HepG2 (cell line): ENCODE measurements around the gene SMIM8. TPM values are rescaled to one million over a fixed set of nuclear protein-coding genes. Genes with fewer than 3 reads are reported as not detected.

Source experiments
- ATAC-seq: fragments of 200-7000 bp; cut with Tn5 transposase; 3 replicates; pipeline ENCODE4 v1.9.1; 2020; ENCODE audit warnings: mild to moderate bottlenecking, moderate library complexity
- BruUV-seq: library from RNA; stranded (reverse); fragments of 400-500 nt; replicated peaks from 2 replicates; lab custom pipeline; 2021; lab: Mats Ljungman, UMichigan
- CTCF ChIA-PET: fragments of 300-600 bp; formaldehyde crosslinking; extraction: SDS; loops from one replicate; lab custom pipeline; 2021; ENCODE audit warnings: low total read pairs, inconsistent platforms, low intra/inter-chr PET ratio; lab: Yijun Ruan, JAX
- POLR2A ChIA-PET: fragments of 350-600 bp; sonication (Branson Sonifier 250); formaldehyde crosslinking; loops from one replicate; lab custom pipeline; 2020; ENCODE audit warnings: antibody characterized with exemption, inconsistent platforms; lab: Yijun Ruan, JAX
- DNase-seq: peaks from one replicate; pipeline ENCODE4 v3.0.0-alpha.2; 2015; ENCODE audit warnings: low spot score
- FAIRE-seq: peaks from 3 replicates; lab custom pipeline; 2011; peaks lifted over from hg19 to GRCh38; lab: Jason Lieb, UNC
- H2AFZ ChIP-seq: one replicate; pipeline ENCODE4 v1.6.1; 2011; ENCODE audit warnings: low read length, inconsistent platforms
- H3K27ac ChIP-seq: fragments of 300-600 bp; 3 replicates; pipeline ENCODE4 v1.8.0; 2011; ENCODE audit warnings: mixed run types, mild to moderate bottlenecking, mixed read lengths, low read length, inconsistent platforms; ENCODE audit not compliant: insufficient read depth; ENCODE audit errors: extremely low read length
- H3K27me3 ChIP-seq, 2 experiments: fragments of 200-600 bp in 1 of 2; 2 replicates in 1 of 2; 3 replicates in 1 of 2; pipeline versions ENCODE4 v1.6.0 to v1.8.0; 2011; ENCODE audit warnings: low read length in 2 of 2, mild to moderate bottlenecking in 2 of 2, moderate library complexity in 2 of 2, inconsistent platforms in 1 of 2; ENCODE audit not compliant: insufficient read depth in 2 of 2, control insufficient read depth in 1 of 2
- H3K36me3 ChIP-seq, 2 experiments: fragments of 200-600 bp in 1 of 2; replicated peaks in 1 of 2; 2 replicates in 1 of 2; 3 replicates in 1 of 2; pipeline versions ENCODE4 v1.5.1 to v1.8.0; 2011; ENCODE audit warnings: low read length in 2 of 2, inconsistent platforms in 1 of 2; ENCODE audit not compliant: insufficient read depth in 2 of 2, control insufficient read depth in 1 of 2
- H3K4me1 ChIP-seq: 2 replicates; pipeline ENCODE4 v1.5.1; 2012; ENCODE audit warnings: low read length, inconsistent platforms; ENCODE audit not compliant: insufficient read depth
- H3K4me2 ChIP-seq: 2 replicates; pipeline ENCODE4 v1.6.0; 2011; ENCODE audit warnings: low read depth, low read length, inconsistent platforms
- H3K4me3 ChIP-seq, 3 experiments: fragments of 200-600 bp in 1 of 3; sonication (generic), shearing (Covaris generic) in 1 of 3; replicated peaks in 1 of 3; 2 replicates each; pipeline ENCODE4 v1.5.1; 2011 to 2016; ENCODE audit warnings: low read length in 3 of 3, inconsistent platforms in 2 of 3, low read depth in 2 of 3, mild to moderate bottlenecking in 2 of 3, control low read depth in 1 of 3, mixed read lengths in 1 of 3; ENCODE audit not compliant: insufficient read depth in 1 of 3
- H3K79me2 ChIP-seq: one replicate; pipeline ENCODE4 v1.6.1; 2011; ENCODE audit warnings: low read length, inconsistent platforms; ENCODE audit not compliant: insufficient read depth
- H3K9ac ChIP-seq: 2 replicates; pipeline ENCODE4 v1.6.0; 2011; ENCODE audit warnings: mild to moderate bottlenecking, low read depth, low read length, inconsistent platforms; ENCODE audit not compliant: insufficient read depth
- H3K9me3 ChIP-seq: 2 replicates; pipeline ENCODE4 v1.5.1; 2012; ENCODE audit warnings: mild to moderate bottlenecking, low read length
- H4K20me1 ChIP-seq: 2 replicates; pipeline ENCODE4 v1.6.0; 2011; ENCODE audit warnings: inconsistent platforms, mild to moderate bottlenecking, low read length, moderate library complexity; ENCODE audit not compliant: insufficient read depth
- DNMT3B ChIP-seq: conservative IDR thresholded peaks from 2 replicates; pipeline ENCODE4 v1.6.1; 2016; ENCODE audit warnings: missing biosample characterization, control low read depth
- JDP2 ChIP-seq: sonication (generic); formaldehyde crosslinking; IDR thresholded peaks from 2 replicates; pipeline ENCODE4 v1.8.1; 2022; ENCODE audit warnings: missing genetic modification reagents, borderline replicate concordance
- MAZ ChIP-seq, 2 experiments: sonication (generic) in 1 of 2; formaldehyde crosslinking in 1 of 2; IDR thresholded peaks; 2 replicates each; pipeline versions ENCODE4 v1.5.0 to v1.6.1; 2012 to 2020; ENCODE audit warnings: low read depth in 2 of 2, mild to moderate bottlenecking in 2 of 2, borderline replicate concordance in 1 of 2, improper control_type of control experiment in 1 of 2, low read length in 1 of 2, missing genetic modification reagents in 1 of 2, moderate library complexity in 1 of 2
- MZF1 ChIP-seq: sonication (generic); formaldehyde crosslinking; IDR thresholded peaks from 2 replicates; pipeline ENCODE4 v1.8.1; 2023; ENCODE audit warnings: mild to moderate bottlenecking, missing genetic modification reagents, borderline replicate concordance
- NONO ChIP-seq, 2 experiments: fragments of 450-650 bp in 1 of 2; sonication (generic) in 1 of 2; formaldehyde crosslinking in 1 of 2; IDR thresholded peaks in 1 of 2; conservative IDR thresholded peaks in 1 of 2; 2 replicates each; pipeline versions ENCODE4 v1.6.1 to v1.8.0; 2017 to 2022; ENCODE audit warnings: mild to moderate bottlenecking in 1 of 2, missing genetic modification reagents in 1 of 2, moderate library complexity in 1 of 2
- XRCC5 ChIP-seq: fragments of 200-400 bp; formaldehyde crosslinking; optimal IDR thresholded peaks from 2 replicates; pipeline ENCODE3; 2017; ENCODE audit warnings: mild to moderate bottlenecking, low read length
- ZFX ChIP-seq: sonication (generic); formaldehyde crosslinking; IDR thresholded peaks from 2 replicates; pipeline ENCODE4 v1.4.0; 2020; ENCODE audit warnings: mild to moderate bottlenecking, low read depth, missing genetic modification reagents, moderate library complexity
- ZNF652 ChIP-seq: IDR thresholded peaks from 2 replicates; pipeline ENCODE4 v1.6.1; 2016; ENCODE audit warnings: low read depth, borderline replicate concordance
- ZNF678 ChIP-seq: sonication (generic); formaldehyde crosslinking; IDR thresholded peaks from 2 replicates; pipeline ENCODE4 v1.4.0; 2020; ENCODE audit warnings: mild to moderate bottlenecking, missing genetic modification reagents
- ZNF709 ChIP-seq: sonication (generic); formaldehyde crosslinking; IDR thresholded peaks from 2 replicates; pipeline ENCODE4 v1.5.0; 2020; ENCODE audit warnings: mild to moderate bottlenecking, missing genetic modification reagents
- ZSCAN20 ChIP-seq: sonication (generic); formaldehyde crosslinking; IDR thresholded peaks from 2 replicates; pipeline ENCODE4 v1.4.0; 2020; ENCODE audit warnings: missing genetic modification reagents, mild to moderate bottlenecking, borderline replicate concordance
- WGBS: methylation state at CpG from one replicate; pipeline ENCODE4 v1.1.6; 2017; ENCODE audit warnings: low lambda C conversion rate; 5-methylcytosine and 5-hydroxymethylcytosine counted together
- in situ Hi-C: cut with HindIII; loops from 2 replicates; pipeline ENCODE4 v1.10.0; 2017; ENCODE audit warnings: low pct_unique_long_range_greater_than_20kb; ENCODE audit not compliant: extremely low pct_ligation_motif_present
- intact Hi-C: fragments of 100-400 bp; cut with micrococcal nuclease; formaldehyde crosslinking; loops from one replicate; pipeline ENCODE4 v1.10.0; 2022; ENCODE audit not compliant: unreplicated experiment
- polyA plus RNA-seq, 8 experiments: library from polyadenylated mRNA; depleted of rRNA in 3 of 8; stranded (reverse) in 7 of 8; unstranded in 1 of 8; fragments of >200 nt; fragmentation: Illumina TruSeq in 4 of 8; extraction: Trizol in 4 of 8; gene quantifications; 2 replicates each; pipeline versions ENCODE4 v1.2.1 to v1.2.3, GENCODE V29; 2011 to 2016; ENCODE audit warnings: low read depth in 4 of 8, missing spikeins in 1 of 8, mixed read lengths in 1 of 8; ENCODE audit not compliant: insufficient read depth in 1 of 8
- total RNA-seq, 5 experiments: library from RNA; depleted of rRNA; stranded (reverse); fragments of >200 nt; fragmentation: Illumina TruSeq; extraction: Trizol; gene quantifications; 2 replicates each; pipeline ENCODE4 v1.2.3, GENCODE V29; 2016; ENCODE audit warnings: low read depth in 1 of 5
- TF ChIP-seq, protein P1 (sequence below): sonication (generic); formaldehyde crosslinking; IDR thresholded peaks from 2 replicates; pipeline ENCODE4 v1.4.0; 2020; ENCODE audit warnings: missing genetic modification reagents
- TF ChIP-seq, protein P2 (sequence below): sonication (generic); formaldehyde crosslinking; IDR thresholded peaks from 2 replicates; pipeline ENCODE4 v1.8.1; 2023; ENCODE audit warnings: mild to moderate bottlenecking, moderate library complexity, missing genetic modification reagents
- TF ChIP-seq, protein P3 (sequence below): sonication (generic); formaldehyde crosslinking; IDR thresholded peaks from 2 replicates; pipeline ENCODE4 v1.8.1; 2022; ENCODE audit warnings: low read depth, mild to moderate bottlenecking, missing genetic modification reagents

The SMIM8 gene
- total and polyA plus RNA-seq, 2 of the 13 experiments (the other 11 are each of a cell fraction or from before 2014, with no cell fraction given): 4.8 to 10.0 TPM

DNA sequence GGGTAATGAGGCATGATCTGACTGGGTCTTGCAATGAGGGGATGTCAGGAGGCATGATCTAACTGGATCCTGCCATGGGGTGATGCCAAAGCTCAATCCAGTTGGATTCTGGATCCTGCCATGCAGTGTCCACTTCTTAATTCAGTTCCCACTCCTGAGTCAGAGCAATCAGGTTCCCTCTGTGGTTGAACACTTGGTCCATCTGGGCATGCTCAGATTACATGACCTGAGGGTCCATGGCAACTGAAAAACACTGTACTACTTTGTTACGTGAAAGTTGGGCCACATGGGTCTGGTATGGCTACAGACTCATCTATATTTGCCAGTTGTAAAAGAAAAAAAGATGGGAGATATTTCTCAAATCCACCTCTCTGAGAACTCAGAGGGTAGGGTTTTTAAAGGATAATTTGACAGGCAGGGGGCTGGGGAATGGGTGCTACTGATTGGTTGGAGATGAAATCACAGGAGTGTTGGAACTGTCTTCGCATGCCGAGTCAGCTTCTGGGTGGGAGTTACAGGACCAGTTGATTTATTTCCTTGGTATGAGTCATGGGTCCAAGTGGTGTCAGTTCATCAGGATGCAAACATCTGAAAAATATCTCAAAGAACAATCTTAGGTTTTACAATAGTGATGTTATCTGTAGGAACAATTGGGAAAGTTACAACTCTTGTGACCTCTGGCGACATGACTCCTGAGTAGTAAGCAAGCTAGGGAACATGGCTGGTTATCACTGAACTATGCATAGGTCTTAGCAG, 43.9 kb downstream of the SMIM8 start:
- H3K4me2 ChIP-seq: no peak overlapping the region
- 87% methylated on average over 4 of the region's 4 CpGs for WGBS
- no peak overlapping the region for H3K9ac ChIP-seq
- no peaks in the 10 kb centered on the region for H3K4me1 ChIP-seq
- in situ Hi-C loops (no loop called here), intact Hi-C loops (no loop called here)
- no peaks in the 10 kb centered on the region for H3K79me2 ChIP-seq
- H4K20me1 ChIP-seq: no peaks in the 10 kb centered on the region
- BruUV-seq: no TSS peak
- no peaks in the 10 kb centered on the region for H3K27me3 ChIP-seq
- H3K4me3 ChIP-seq: no peak overlapping the region
- no peaks in the 10 kb centered on the region for H3K36me3 ChIP-seq
- DNase-seq: no peak
- CTCF ChIA-PET: no interaction called here
- no peaks in the 10 kb centered on the region; the same call in 1 of the 2 replicates for H3K9me3 ChIP-seq
- no peak overlapping the region for H3K27ac ChIP-seq
- H2AFZ ChIP-seq: no peak overlapping the region
- POLR2A ChIA-PET: no interaction called here
- no peak for ATAC-seq
- no peak for FAIRE-seq
- TF ChIP-seq ZFX (CRISPR knock-in tag) (no peak), DNMT3B (CRISPR knock-in tag) (no peak), MAZ (IDR thresholded peaks at IDR 0.05; ENCODE audit: borderline replicate concordance, low read depth, low read length) (no peak), MAZ (CRISPR knock-in tag; IDR thresholded peaks at IDR 0.05; ENCODE audit: low read depth) (no peak), XRCC5 (no peak), MZF1 (no peak), JDP2 (no peak), ZNF709 (CRISPR knock-in tag) (no peak), NONO (IDR thresholded peaks at IDR 0.05) (no peak), NONO (CRISPR knock-in tag; conservative IDR thresholded peaks at IDR 0.05) (no peak), ZNF652 (CRISPR knock-in tag) (no peak), ZSCAN20 (no peak), ZNF678 (CRISPR knock-in tag) (no peak)
- TF ChIP-seq, protein P1, sequence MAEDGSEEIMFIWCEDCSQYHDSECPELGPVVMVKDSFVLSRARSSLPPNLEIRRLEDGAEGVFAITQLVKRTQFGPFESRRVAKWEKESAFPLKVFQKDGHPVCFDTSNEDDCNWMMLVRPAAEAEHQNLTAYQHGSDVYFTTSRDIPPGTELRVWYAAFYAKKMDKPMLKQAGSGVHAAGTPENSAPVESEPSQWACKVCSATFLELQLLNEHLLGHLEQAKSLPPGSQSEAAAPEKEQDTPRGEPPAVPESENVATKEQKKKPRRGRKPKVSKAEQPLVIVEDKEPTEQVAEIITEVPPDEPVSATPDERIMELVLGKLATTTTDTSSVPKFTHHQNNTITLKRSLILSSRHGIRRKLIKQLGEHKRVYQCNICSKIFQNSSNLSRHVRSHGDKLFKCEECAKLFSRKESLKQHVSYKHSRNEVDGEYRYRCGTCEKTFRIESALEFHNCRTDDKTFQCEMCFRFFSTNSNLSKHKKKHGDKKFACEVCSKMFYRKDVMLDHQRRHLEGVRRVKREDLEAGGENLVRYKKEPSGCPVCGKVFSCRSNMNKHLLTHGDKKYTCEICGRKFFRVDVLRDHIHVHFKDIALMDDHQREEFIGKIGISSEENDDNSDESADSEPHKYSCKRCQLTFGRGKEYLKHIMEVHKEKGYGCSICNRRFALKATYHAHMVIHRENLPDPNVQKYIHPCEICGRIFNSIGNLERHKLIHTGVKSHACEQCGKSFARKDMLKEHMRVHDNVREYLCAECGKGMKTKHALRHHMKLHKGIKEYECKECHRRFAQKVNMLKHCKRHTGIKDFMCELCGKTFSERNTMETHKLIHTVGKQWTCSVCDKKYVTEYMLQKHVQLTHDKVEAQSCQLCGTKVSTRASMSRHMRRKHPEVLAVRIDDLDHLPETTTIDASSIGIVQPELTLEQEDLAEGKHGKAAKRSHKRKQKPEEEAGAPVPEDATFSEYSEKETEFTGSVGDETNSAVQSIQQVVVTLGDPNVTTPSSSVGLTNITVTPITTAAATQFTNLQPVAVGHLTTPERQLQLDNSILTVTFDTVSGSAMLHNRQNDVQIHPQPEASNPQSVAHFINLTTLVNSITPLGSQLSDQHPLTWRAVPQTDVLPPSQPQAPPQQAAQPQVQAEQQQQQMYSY (CRISPR knock-in tag): no peak
- TF ChIP-seq, protein P2, sequence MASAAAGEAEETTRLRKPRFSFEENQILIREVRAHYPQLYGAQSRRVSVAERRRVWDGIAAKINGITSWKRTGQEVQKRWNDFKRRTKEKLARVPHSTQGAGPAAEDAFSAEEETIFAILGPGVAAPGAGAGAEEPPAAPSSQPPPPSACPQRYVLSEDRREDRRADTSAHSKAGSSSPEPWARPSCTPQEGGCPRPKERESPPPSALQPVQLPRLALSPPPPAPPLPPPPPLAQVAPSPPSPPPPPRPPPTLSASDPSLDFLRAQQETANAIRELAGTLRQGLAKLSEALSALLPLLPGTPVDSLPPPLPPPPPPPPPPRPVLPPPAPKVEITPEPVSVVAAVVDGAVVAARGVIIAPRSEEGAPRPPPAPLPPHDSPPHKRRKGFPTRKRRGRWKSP (CRISPR knock-in tag): no peak
- TF ChIP-seq, protein P3, sequence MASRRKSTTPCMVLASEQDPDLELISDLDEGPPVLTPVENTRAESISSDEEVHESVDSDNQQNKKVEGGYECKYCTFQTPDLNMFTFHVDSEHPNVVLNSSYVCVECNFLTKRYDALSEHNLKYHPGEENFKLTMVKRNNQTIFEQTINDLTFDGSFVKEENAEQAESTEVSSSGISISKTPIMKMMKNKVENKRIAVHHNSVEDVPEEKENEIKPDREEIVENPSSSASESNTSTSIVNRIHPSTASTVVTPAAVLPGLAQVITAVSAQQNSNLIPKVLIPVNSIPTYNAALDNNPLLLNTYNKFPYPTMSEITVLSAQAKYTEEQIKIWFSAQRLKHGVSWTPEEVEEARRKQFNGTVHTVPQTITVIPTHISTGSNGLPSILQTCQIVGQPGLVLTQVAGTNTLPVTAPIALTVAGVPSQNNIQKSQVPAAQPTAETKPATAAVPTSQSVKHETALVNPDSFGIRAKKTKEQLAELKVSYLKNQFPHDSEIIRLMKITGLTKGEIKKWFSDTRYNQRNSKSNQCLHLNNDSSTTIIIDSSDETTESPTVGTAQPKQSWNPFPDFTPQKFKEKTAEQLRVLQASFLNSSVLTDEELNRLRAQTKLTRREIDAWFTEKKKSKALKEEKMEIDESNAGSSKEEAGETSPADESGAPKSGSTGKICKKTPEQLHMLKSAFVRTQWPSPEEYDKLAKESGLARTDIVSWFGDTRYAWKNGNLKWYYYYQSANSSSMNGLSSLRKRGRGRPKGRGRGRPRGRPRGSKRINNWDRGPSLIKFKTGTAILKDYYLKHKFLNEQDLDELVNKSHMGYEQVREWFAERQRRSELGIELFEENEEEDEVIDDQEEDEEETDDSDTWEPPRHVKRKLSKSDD (CRISPR knock-in tag): no peak
